Retinal pigment epithelial cell (primary cell): ENCODE results near the gene CFAP61.

Experiments used
- DNase-seq: peaks from one replicate; pipeline ENCODE4 v3.0.0-alpha.2; 2010; ENCODE audit warnings: low read depth
- H3K4me3 ChIP-seq: 2 replicates; pipeline ENCODE4 v1.5.1; 2011; ENCODE audit warnings: mild to moderate bottlenecking, low read length, control low read depth, moderate library complexity
- CTCF ChIP-seq: conservative IDR thresholded peaks from 2 replicates; pipeline ENCODE4 v1.5.1; 2011; ENCODE audit warnings: low read depth, low read length, control low read depth, inconsistent platforms

Gene CFAP61

GRCh38 chr20:20188647-20189046 lies 136.3 kb downstream of the CFAP61 start:
- no peak for TF ChIP-seq CTCF

GRCh38 chr20:20192366-20192765 lies 140.0 kb downstream of the CFAP61 start:
- DNase-seq = no peak
- H3K4me3 ChIP-seq = no peak overlapping the region
- TF ChIP-seq CTCF = no peak

More at GRCh38 chr20:20188647-20189046, 136.3 kb downstream of the CFAP61 start:
- DNase-seq = no peak
- H3K4me3 ChIP-seq = no peak overlapping the region

GRCh38 chr20:20195021-20195705 lies 142.8 kb downstream of the CFAP61 start:
- no peak for TF ChIP-seq CTCF
- no peak overlapping the region for H3K4me3 ChIP-seq
- no peak for DNase-seq

- TF ChIP-seq CTCF = no peak
- DNase-seq = no peak
- no peak overlapping the region for H3K4me3 ChIP-seq
Observed at GRCh38 chr20:20196610-20197009, 144.3 kb downstream of the CFAP61 start.

- TF ChIP-seq CTCF = no peak
- no peak overlapping the region for H3K4me3 ChIP-seq
- no peak for DNase-seq
Observed at GRCh38 chr20:20198011-20198410, 145.7 kb downstream of the CFAP61 start.

GRCh38 chr20:20199361-20200160 lies 147.2 kb downstream of the CFAP61 start:
- no peak for DNase-seq
- TF ChIP-seq CTCF = no peak
- H3K4me3 ChIP-seq = no peak overlapping the region

GRCh38 chr20:20201124-20201523 lies 148.8 kb downstream of the CFAP61 start:
- no peak for DNase-seq
- H3K4me3 ChIP-seq = no peak overlapping the region
- TF ChIP-seq CTCF = no peak
